NCI-H1092 (cell line): ENCODE data around the gene HSD17B12.

ENCODE experiments used
- DNase-seq: peaks from one replicate; lab custom pipeline; 2025; lab: John Stamatoyannopoulos, UW

The HSD17B12 gene

DNA sequence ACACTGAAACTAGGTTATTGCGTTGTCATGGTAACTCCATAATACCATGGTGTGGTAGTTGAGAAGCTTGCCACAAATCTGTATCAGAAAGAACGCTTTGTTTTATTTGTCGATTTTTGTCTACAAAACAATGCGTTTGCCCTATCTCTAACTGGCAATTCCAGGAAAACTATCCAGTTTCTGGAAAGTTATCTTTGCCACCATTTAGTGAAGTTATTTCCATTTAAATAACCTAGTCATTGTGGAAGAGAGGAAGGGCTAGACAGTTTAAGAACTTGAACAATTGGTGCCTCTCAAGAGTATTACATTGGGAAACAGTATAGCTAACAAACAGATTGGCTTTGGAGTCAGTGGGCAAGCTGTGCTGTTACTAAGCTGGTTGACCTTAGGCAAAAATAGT lies 7.9 kb downstream of the HSD17B12 start:
- DNase-seq: no peak

DNA sequence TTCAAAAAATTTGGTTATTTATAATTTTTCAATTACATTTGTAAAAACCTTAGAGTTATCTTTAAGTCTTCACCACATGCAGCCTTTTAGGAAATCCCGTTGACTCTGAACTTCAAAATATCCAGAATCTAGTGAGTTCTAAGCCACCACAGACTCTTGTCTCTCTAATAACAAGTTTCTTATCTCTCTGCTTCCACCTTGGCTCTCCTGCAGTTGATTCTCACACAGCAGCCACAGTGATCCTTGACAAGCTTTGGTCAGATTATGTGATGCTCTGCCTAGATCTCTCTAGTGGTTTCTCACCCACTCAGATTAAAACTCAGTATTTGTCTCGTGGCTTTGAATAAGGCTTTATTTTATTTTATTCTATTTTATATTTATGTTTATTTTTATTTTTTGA lies 8.6 kb downstream of the HSD17B12 start:
- DNase-seq: no peak

DNA sequence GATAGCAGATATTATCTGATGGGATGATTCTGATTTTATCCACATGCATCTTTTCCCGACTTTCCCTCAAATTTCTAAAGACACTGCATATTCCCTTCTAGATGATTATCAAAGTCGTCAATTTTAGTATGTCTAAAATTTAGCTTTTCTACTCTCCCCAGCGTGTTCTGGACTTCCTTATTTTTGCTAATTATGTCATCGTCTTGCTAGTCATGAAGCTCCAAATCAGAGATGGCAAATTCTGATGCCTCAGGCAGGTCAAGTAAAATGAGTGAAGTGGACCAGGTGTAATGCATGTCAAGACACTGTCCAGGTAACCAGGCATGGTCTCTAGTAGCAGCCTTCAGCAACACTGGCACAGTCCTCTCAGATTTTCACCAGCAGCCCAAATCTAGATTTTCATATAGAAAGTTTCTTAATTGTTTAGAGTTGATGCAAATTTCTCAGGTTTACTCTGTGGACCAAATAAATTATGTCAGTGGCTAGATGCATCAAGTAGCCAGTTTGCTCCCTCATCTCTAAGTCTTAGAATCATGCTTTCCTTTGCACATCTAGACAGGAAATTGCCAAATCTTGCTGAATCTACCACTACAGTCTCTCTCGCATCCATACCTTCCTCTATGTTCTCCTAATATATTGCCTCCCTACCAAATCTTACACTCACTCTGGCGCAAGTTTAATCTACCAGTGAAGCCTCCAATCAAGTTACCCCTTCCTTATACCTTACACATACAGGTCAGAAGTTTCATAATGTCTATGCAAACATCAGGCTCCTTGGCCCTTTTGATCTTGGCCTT lies 10.6 kb downstream of the HSD17B12 start:
- DNase-seq: no peak

DNA sequence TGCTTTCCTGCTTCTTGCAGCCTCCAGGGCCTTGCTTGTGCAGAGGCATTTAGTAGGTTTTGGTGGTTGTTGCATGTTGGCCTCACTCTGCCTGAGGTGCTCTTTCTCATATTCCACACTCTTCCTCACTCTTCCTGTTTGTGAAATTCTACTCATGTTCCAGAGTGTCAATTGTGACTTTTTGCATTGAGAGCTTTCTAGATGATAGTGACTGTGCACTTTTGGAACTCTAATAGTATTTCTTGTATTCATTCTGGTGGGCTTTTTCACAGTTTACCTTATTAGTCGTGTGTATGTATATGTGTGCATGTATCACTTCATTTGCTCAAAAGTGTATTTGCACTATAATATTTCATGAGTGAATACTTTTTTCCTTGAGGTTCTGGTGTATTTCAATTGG lies 11.3 kb downstream of the HSD17B12 start:
- DNase-seq: no peak

DNA sequence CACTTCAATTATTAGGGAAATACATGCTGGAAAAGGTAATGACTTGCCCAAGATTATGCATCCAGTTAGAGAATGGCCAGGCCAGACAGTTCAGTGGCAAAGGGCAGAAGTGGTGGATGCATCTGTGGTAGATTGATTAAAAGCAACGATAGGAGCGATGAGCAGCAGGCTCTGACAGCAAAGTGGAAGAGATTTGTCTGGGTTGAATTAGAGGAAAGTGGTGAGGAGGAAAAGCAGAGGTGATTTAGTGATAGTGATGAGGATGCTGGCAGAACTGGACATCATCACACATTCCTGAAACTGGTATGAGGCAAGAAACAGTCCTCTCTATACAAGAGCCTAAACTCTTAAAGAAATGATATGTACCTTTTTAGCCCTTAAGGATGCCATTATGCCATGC lies 12.5 kb downstream of the HSD17B12 start:
- DNase-seq: no peak

DNA sequence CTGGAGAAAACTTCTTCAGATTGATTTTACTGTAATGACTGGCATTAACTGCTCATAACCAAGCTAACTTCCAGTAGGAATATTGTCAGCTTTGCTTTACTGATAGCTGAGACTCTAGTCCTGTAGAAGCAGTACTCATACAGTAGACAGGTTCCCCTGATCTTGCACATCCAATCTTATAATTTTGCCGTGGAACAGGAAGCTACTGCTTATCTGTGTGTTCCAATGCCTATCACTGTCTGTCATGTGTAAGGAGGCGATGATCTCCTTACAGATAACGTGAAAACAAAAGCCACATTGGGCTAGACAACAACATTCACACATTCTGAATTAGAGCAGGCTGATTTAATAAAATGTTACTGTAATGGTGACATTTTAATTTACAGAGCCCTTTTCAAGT lies 13.2 kb downstream of the HSD17B12 start:
- DNase-seq: no peak

DNA sequence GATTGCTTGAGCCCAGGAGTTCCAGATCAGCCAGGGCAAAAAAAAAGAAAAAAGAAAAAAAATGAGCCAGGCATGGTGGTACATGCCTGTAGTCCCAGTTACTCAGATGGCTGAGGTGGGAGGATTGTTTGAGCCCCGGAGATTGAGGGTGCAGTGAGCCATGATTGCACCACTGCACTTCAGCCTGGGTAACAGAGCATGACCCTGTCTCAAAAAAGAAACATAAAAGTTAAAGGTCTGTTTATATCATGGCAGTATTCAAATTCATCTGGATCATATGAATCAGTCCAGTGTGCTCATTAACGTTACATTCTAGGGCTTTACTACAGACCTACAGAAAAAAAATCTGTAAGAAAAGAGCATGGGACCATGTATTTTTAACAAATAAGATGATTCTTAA lies 13.9 kb downstream of the HSD17B12 start:
- no peak for DNase-seq

DNA sequence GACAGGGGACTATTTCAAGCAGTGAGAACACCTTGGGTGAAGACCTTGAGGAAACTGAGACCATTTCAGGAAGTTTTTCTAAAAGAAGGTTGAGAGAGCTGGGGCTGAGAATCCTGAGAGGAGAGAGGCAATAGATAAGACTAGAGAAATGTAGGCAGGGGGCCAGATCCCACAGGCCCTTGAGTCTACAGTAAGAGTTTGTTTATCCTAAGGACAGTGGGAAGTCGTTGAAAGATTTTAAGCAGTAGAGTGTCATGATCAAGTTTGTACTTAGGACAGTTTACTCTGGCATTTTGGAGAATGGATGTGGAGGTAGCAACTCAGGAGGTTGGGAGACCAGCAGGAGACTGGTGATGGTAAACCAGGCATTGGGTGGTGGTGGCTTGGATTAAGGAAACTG lies 17.1 kb downstream of the HSD17B12 start:
- DNase-seq: no peak

DNA sequence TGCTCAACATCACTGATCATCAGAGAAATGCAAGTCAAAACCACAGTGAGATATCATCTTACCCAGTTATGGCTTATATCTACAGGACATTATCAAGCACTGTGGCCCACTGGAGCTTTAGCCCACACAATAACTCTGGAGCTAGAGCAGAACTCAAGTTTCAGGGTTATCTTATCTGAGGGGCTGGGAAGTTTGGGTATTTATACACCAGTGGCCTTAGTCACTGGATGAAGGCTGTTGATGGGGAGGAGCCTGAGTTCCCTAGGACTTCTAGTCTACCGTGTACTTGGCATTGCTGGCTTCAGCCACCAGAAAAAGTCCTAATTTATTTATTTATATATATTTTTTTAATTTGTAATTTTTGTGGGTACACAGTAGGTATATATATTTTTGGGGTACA lies 19.3 kb downstream of the HSD17B12 start:
- no peak for DNase-seq

DNA sequence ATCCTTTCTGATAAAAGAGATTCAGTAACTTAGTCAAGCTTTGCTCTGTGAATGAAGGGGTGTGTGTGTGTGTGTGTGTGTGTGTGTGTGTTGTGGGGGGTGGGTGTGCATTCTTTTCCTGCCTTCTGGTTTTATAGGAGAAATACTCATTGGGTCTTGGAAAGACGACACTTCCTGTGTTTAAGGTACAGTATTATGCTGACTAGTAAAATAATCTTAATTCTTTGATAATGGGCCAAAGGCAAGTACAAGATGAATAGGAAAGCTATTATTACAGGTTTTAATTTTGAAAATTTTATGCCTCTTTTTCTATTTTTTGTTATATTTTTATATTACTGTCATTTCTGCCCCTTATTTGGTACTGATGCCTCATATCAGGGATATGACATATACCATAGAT lies 26.1 kb downstream of the HSD17B12 start:
- DNase-seq: no peak

DNA sequence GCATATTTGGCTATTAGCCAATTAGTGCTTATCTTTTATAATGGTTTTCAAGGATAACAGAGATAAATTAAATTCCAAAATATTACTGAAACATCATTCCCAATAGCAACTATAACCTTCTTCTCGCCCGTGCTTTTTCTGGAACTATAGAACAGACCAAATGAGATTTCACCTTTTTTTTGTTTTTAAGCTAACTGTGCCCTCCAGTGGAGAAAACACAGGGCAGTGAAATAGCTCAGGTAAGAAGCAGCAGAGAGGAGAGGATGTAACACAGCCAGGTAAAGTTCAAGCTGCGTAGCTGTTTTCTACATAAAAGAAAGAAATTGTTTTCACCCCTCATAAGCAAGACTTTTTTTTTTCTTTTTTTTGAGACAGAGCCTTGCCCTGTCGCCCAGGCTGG lies 28.2 kb downstream of the HSD17B12 start:
- no peak for DNase-seq

DNA sequence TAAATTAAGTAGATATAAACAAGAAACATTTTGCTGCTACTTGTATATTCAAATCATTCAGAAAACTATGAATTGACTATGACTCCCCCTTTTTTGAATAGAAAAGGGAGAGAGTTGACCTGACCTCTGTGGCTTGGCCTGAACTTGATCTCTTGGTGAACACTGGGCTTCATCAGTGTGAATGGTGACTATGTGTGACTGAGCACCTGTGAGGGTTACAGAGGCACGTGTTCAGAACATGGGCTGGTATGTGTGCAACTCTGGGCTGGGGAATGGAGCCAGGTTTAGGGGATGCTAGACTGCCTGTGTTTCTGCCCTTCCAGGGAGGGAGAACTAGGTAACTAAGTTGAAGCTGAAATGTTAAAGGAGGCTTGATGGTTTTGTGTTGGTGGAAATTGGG lies 29.2 kb downstream of the HSD17B12 start:
- DNase-seq: no peak

DNA sequence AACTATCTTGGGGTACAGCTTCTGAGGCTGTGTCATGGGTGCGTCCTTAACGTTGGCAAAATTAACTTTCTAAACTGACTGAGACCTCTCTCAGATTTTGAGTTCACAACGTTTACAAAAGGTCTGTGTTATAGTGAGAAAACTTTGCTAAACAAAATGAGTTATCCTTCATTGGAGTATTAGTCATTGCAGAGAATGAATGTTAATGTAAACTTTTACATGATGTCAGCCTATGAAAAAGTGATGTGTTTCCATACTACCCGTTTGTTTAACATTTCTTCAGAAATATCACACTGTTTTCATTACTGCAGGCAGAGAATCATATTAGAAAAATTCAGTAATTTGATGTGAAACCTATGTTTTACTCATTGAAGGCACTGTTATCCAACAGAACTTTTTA lies 32.1 kb downstream of the HSD17B12 start:
- DNase-seq: no peak

DNA sequence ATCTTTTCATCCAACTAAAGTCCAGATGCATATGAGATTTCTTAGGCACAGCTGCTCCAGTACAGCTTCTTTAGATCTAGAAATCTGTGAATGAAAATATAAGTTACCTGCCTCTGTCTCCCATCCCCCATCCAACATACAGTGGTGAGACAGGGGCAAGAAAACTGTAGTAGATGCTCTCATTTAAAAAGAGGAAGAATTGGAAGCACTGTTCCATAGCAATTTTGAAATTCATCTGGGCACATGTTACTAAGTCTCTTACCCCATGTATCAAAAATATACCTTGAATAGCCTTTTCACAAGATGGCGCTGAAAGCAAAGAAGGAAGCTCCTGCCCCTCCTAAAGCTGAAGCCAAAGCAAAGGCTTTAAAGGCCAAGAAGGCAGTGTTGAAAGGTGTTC lies 37.8 kb downstream of the HSD17B12 start:
- DNase-seq: no peak

DNA sequence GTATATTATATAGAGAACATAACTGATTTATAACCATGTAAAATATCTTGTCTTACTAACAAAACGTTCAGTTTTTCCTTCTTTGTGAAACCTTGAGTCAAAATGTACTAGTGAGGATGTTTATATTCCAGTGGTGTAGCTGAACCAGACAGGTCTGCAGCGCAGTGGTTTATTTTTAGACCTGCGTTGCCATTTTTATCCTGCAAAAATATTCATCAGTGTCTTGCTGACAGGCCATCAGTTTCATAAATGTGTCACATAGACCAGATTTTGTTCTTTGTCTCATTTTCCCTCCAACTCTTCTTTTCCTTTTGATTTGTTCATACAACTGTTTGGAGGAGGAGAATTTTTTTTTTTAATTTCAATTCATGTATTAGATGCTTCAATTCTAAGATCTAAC lies 43.1 kb downstream of the HSD17B12 start:
- DNase-seq: no peak

DNA sequence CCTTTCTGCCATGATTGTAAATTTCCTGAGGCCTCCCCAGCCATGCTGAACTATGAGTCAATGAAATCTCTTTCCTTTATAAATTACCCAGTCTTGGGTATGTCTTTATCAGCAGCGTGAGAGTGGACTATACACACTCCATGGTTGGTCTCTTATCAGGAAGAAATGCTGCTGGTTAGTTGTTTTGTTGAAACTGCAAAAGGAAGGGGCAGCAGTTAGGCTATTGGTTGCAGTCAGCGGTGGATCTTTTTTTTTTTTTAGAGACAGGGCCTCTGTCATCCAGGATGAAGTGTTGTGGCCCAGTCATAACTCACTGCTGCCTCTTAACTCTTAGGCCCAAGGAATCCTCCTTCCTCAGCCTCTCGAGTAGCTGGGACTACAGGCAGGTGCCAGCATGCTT lies 51.7 kb downstream of the HSD17B12 start:
- no peak for DNase-seq

DNA sequence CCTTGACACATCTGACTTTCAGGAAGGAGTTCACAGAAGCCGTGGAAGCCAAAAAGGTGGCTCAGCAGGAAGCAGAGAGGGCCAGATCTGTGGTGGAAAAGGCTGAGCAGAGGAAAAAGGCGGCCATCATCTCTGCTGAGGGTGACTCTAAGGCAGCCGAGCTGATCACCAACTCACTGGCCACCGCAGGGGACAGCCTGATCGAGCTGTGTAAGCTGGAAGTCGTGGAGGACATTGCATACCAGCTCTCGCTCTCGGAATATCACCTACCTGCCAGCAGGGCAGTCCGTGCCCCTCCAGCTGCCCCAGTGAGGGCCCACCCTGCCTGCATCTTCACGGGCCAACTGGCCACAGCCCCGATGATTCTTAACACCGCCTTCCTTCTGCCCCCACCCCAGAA lies 53.7 kb downstream of the HSD17B12 start:
- no peak for DNase-seq

DNA sequence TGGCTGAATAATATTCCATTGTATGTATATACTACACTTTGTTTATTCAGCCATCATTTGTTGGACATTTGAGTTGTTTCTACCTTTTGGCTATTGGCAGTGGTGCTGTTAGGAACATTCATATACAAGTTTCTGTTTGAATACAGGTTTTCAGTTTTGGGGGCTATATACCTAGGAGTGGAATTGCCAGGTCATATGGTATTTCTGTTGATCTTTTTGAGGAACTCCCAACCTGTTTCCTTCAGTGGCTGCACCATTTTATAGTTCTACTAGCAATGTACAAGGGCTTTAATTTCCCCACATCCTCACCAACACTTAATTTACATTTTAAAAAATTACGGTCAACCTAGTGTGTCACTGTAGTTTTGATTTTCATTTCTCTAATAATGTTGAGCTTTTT lies 54.6 kb downstream of the HSD17B12 start:
- DNase-seq: no peak

DNA sequence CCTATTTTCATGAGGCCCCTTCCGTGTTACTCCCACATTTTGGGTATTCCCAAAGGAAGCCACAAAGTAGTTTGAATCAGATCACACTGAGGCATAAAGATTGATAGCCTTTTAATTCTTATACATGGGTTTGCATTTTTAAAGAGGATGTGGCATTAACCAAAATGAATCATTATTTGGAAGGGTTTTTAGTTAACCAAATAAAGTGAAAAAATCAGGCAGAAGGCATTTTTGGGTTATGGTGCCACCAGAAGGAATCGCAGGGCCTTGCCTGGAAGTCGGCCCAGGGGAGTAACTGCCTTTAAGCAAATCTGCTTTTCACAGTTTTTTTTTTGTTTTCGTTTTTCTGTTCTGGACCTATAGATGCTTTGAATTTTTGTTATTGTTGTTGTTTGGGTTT lies 55.4 kb downstream of the HSD17B12 start:
- no peak for DNase-seq

DNA sequence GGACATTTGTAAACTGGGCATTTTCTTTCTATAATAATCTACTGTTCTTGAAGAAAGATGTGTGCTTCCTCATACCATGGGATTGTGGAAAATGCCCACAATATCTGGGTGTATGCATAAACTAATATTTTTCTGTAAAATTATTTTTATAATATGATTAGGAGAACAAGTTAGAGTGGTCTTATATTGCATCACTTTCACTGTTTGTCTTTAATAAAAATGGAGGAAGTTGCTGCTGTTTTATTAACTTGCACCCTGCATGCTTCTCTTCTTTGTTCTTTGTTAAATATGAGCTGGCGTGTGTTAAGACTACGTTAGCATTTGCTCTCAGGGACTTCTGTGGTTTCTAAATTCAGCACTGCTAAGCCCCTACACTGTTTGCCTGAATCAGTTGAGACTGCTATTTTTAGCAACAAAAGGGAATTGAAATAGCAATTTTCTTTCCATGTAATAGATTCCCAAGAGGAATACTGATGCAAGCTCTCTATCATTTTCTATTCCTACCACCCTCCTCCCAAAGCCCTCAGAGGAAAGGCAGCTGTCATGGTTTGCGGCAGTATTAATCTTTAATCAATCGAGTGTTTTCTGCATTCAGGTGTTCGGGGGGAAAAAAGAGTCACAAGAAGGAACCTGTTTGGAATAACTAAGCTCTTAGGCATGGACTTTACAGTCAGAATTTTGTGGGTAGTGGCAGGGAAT lies 56.1 kb downstream of the HSD17B12 start:
- DNase-seq: no peak

DNA sequence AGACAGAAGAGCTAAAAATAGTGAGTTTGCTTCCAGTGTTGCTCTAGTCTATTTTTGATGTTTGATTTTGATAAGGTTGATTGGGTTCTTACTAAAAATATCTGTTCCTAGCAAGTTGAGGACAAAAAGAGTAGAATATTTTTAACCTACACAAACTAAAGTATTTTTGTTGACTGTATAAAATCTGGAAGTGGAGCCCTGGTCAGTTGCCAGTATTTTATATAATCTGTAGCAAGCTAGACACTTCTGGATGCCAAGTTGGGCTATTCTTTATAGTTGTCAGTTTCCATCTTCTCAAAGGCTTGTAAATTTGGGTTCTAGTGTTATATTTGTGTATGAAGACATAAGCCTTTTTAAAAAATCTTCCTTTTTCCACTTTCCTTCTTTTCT lies 56.7 kb downstream of the HSD17B12 start:
- no peak for DNase-seq

DNA sequence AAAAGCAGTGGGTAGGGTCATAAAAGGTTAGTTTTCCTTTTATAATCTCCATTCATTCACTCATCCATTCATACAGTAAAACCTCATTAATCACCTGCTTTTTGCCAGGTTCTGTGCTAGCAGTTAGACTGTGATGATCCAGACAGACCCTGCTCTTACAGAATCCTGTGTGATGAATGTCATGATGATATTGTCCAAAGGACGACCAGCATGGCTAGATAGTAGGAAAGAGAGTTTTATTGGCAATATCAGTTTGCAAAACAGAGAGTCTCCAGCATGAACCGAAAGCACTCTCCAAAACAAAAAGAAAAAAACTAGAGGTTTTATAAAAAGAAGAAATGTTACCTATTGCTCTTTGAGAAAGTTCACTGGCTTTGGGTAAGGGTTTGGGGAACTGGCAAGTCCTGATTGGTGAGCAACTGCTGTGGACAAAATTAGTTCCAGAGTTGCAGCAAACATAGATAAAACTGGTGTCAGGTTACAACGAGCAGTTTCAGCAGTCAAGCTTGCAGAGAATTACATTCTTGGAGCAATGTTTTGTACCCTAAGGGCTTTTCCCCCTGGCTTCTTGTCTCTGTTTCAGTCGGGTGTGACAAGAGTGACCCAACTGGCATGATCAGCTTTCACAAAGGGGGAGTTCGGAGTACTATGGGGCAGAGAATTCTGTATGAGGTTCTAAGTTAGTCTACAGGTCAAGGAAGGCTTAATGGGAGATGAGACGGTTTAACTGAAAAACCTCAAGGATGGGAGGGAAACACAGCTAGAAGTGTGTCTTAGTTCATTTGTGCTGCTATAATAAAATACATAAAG lies 58.3 kb downstream of the HSD17B12 start:
- DNase-seq: no peak

DNA sequence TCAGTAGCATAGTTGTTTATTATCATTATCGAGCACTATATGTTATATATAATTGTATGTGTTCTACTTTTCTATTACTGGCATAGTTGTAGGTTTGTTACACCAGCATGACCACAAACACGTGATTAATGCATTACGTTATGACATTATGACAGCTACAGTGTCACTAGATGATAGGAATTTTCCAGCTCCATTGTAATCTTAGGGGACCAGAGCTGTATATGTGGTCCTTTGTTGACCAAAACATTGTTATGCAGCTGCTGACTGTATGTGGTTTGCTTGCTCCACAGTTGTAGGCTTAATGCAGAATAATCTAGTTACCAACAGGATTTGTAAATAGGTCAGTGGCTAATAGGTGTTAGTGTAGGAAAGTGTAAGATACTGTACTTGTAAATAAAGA lies 66.1 kb downstream of the HSD17B12 start:
- no peak for DNase-seq
